T-cell (primary cell): ENCODE measurements around the gene SMYD1. TPM values are rescaled to one million over a fixed set of nuclear protein-coding genes. Genes with fewer than 3 reads are reported as not detected.

Experiments used
- ATAC-seq, 4 experiments: fragments of 200-7000 bp in 3 of 4; fragments of 150-1000 bp in 1 of 4; cut with Tn5 transposase; replicated peaks in 1 of 4; 1 replicate in 3 of 4; 2 replicates in 1 of 4; pipeline ENCODE4 v1.10.0; 2021; ENCODE audit warnings: moderate library complexity in 3 of 4, mild to moderate bottlenecking in 2 of 4, moderate number of reproducible peaks in 1 of 4
- CTCF ChIA-PET, 2 donors: fragments of 300-600 bp; sonication (Branson Sonifier 250); formaldehyde crosslinking; loops; one replicate each; lab custom pipeline; 2022; ENCODE audit warnings: antibody characterized with exemption in 2 of 2; lab: Charles Lee
- POLR2A ChIA-PET, 2 donors: fragments of 300-600 bp; sonication (Branson Sonifier 250); formaldehyde crosslinking; loops; one replicate each; lab custom pipeline; 2022; ENCODE audit warnings: antibody characterized with exemption in 2 of 2; lab: Charles Lee
- DNase-seq, 35 experiments: peaks; one replicate each; pipeline versions ENCODE4 v3.0.0 to v3.0.0-alpha.2; 2013 to 2023
- H3K27ac ChIP-seq: one replicate; pipeline ENCODE4 v1.5.1; 2013; ENCODE audit warnings: low read length
- H3K27me3 ChIP-seq, 2 experiments: replicated peaks in 1 of 2; 1 replicate in 1 of 2; 2 replicates in 1 of 2; pipeline versions ENCODE4 v1.6.1 to v1.7.0; 2013; ENCODE audit warnings: low read length in 1 of 2, mixed read lengths in 1 of 2; ENCODE audit not compliant: control insufficient read depth in 2 of 2, insufficient read depth in 2 of 2; ENCODE audit errors: extremely low read depth in 1 of 2
- H3K36me3 ChIP-seq, 2 donors: 1 replicate in 1 of 2; 2 replicates in 1 of 2; pipeline versions ENCODE4 v1.6.1 to v1.7.0; 2013; ENCODE audit warnings: low read length in 1 of 2; ENCODE audit not compliant: control insufficient read depth in 2 of 2, insufficient read depth in 1 of 2; ENCODE audit errors: extremely low read depth in 1 of 2
- H3K4me1 ChIP-seq, 2 experiments: 1 replicate in 1 of 2; 2 replicates in 1 of 2; pipeline versions ENCODE4 v1.6.1 to v1.7.0; 2013; ENCODE audit warnings: low read length in 2 of 2, mixed read lengths in 1 of 2; ENCODE audit not compliant: insufficient read depth in 2 of 2, control insufficient read depth in 1 of 2; ENCODE audit errors: extremely low read depth in 1 of 2
- H3K4me3 ChIP-seq, 2 donors: 1 replicate in 1 of 2; 2 replicates in 1 of 2; pipeline versions ENCODE4 v1.5.1 to v1.7.0; 2013; ENCODE audit warnings: mild to moderate bottlenecking in 2 of 2, low read length in 1 of 2, moderate library complexity in 1 of 2; ENCODE audit not compliant: control insufficient read depth in 1 of 2; ENCODE audit errors: extremely low read depth in 1 of 2
- H3K9me3 ChIP-seq: 2 replicates; pipeline ENCODE4 v1.7.0; 2013
- H3K27ac Mint-ChIP-seq, 2 donors: one replicate each; pipeline ENCODE4 v1.8.0; 2020 to 2021; ENCODE audit warnings: mild to moderate bottlenecking in 2 of 2, mixed read lengths in 2 of 2
- H3K27me3 Mint-ChIP-seq, 2 donors: one replicate each; pipeline ENCODE4 v1.8.0; 2021 to 2022; ENCODE audit warnings: mixed read lengths in 2 of 2
- H3K36me3 Mint-ChIP-seq: one replicate; pipeline ENCODE4 v1.8.0; 2021; ENCODE audit warnings: mixed read lengths
- H3K4me1 Mint-ChIP-seq, 3 donors: one replicate each; pipeline ENCODE4 v1.8.0; 2020 to 2022; ENCODE audit warnings: mixed read lengths in 3 of 3, mild to moderate bottlenecking in 1 of 3
- H3K4me3 Mint-ChIP-seq, 3 donors: one replicate each; pipeline ENCODE4 v1.8.0; 2020 to 2022; ENCODE audit warnings: mild to moderate bottlenecking in 3 of 3, mixed read lengths in 3 of 3, moderate library complexity in 3 of 3
- H3K9me3 Mint-ChIP-seq, 3 donors: one replicate each; pipeline ENCODE4 v1.8.0; 2020 to 2022; ENCODE audit warnings: mixed read lengths in 3 of 3
- WGBS: methylation state at CpG from one replicate; pipeline ENCODE4 v1.1.5; 2013; ENCODE audit warnings: missing lambda C conversion rate; ENCODE audit not compliant: insufficient coverage; 5-methylcytosine and 5-hydroxymethylcytosine counted together
- total RNA-seq, 35 experiments: library from RNA in 6 of 35; stranded (reverse) in 6 of 35; fragments of 120-200 nt in 1 of 35; gene quantifications; one replicate each; pipeline versions ENCODE4 v1.2.1 to v1.2.4 and lab custom pipeline; 2013 to 2026

Gene SMYD1
- total RNA-seq, 5 donors from 2014 or later (not counting 1 experiment from before 2014, with no cell fraction given): not detected

DNA sequence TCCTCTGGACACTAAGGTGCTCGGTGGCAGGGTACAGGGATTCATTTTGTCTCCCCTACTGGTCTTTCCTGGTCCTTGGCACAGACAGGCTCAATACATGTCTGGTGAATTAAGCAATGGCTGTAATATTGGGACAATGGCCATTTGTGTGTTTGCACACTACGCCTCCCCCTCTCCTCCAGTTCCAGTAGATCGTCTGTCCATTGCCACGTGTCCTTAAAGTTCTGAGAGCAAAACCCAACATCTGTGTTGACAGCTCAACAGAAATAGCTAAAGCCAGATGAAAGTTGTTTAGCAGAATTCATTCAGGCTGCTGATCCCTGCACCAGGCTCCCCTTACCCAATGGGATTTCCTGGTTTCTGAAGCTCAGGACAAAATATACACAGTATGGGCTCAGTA lies 69.2 kb downstream of the SMYD1 start:
- Mint-ChIP-seq H3K4me1 (no peaks in the 10 kb centered on the region), H3K9me3 (peaks cover under 1 to 4% (median 3%) of the 10 kb centered on the region in 3 donors), H3K27me3 (peaks cover 19 to 22% of the 10 kb centered on the region in 2 donors), H3K4me3 (no peak overlapping the region), H3K36me3 (no peaks in the 10 kb centered on the region), H3K27ac (no peak overlapping the region)
- H3K4me3 ChIP-seq: no peak overlapping the region
- no peak overlapping the region for H3K27ac ChIP-seq
- H3K36me3 ChIP-seq: no peaks in the 10 kb centered on the region
- ATAC-seq: no peak
- no peak for DNase-seq
- H3K4me1 ChIP-seq: no peaks in the 10 kb centered on the region
- peaks cover under 1% of the 10 kb centered on the region for H3K9me3 ChIP-seq
- 39% methylated on average over 3 of the region's 4 CpGs for WGBS
- CTCF ChIA-PET: no interaction called here
- H3K27me3 ChIP-seq: peaks cover 0 to 5% of the 10 kb centered on the region in 2 experiments
- POLR2A ChIA-PET: interaction anchor here in 1 of 2 donors (0.6 kb wide), 1 partner anchor 137 kb away, joined by 3 read pairs; no protein-coding TSS in a partner anchor

DNA sequence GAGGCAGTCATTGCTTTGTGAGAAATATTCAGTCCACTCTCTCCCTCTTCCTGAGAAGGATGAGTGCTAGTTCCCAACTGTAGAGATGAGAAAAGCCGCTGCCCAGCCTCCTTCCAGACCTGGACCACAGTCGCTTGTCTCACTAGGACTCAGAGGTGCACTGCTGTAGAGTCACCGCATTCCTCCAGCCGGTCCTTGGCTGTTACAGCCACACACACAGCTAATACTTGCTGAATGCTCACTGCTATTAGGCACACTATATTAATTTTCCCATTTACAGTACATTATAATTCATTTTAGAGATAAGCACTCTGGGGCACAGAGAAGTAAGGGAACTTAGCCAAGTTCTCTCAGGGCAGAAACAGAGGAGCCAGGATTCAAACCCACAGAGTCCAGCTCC lies 70.2 kb downstream of the SMYD1 start:
- Histone ChIP-seq H3K27me3 (peaks cover 0 to 4% of the 10 kb centered on the region in 2 experiments), H3K9me3 (peaks cover 4% of the 10 kb centered on the region), H3K36me3 (no peaks in the 10 kb centered on the region), H3K4me1 (no peaks in the 10 kb centered on the region), H3K4me3 (no peak overlapping the region), H3K27ac (no peak overlapping the region)
- Mint-ChIP-seq H3K36me3 (no peaks in the 10 kb centered on the region), H3K27me3 (peaks cover 23 to 25% of the 10 kb centered on the region in 2 donors), H3K27ac (no peak overlapping the region), H3K4me3 (no peak overlapping the region), H3K4me1 (no peaks in the 10 kb centered on the region), H3K9me3 (peaks cover 3 to 7% (median 5%) of the 10 kb centered on the region in 3 donors)
- POLR2A ChIA-PET: no interaction called here
- WGBS: 94% methylated on average over 3 of the region's 4 CpGs
- ATAC-seq (no peak), DNase-seq (no peak)
- CTCF ChIA-PET: no interaction called here

DNA sequence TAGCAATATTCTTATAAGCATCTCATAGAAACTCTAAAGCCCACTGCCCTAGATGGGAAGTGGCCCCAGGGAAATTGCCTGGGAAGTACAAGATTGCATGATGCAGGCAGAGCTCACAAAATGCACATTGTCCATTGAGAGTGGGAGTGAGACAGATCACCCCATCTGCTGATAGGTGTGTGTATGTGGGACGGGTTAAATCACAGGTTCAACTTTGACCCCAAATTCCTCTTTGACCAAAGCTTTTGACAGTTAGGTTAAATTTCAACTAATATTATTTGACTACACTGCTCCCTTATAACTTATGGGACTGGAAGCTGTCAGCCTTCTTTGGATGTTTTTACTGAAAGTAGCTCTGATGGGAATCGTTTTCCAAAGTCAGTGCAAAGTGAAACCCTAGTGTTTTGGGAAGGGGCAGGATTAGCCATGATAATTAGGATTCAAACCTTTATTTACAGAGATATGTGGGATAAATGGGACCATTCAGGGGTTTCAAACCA lies 71.6 kb downstream of the SMYD1 start:
- H3K27ac Mint-ChIP-seq: no peak overlapping the region
- ChIA-PET CTCF (no interaction called here), POLR2A (no interaction called here)
- H3K4me1 Mint-ChIP-seq: no peaks in the 10 kb centered on the region
- H3K36me3 Mint-ChIP-seq: no peaks in the 10 kb centered on the region
- H3K4me3 Mint-ChIP-seq: no peak overlapping the region
- Histone ChIP-seq H3K4me1 (no peaks in the 10 kb centered on the region), H3K27ac (no peak overlapping the region), H3K9me3 (peaks cover 4% of the 10 kb centered on the region), H3K36me3 (no peaks in the 10 kb centered on the region), H3K27me3 (peaks cover 0 to 4% of the 10 kb centered on the region in 2 experiments), H3K4me3 (no peak overlapping the region)
- H3K27me3 Mint-ChIP-seq: peaks cover 32 to 34% of the 10 kb centered on the region in 2 donors
- DNase-seq: no peak
- ATAC-seq: no peak
- peaks cover 3 to 7% (median 5%) of the 10 kb centered on the region in 3 donors for H3K9me3 Mint-ChIP-seq
- WGBS: 60% methylated on average over 1 of the region's 2 CpGs

DNA sequence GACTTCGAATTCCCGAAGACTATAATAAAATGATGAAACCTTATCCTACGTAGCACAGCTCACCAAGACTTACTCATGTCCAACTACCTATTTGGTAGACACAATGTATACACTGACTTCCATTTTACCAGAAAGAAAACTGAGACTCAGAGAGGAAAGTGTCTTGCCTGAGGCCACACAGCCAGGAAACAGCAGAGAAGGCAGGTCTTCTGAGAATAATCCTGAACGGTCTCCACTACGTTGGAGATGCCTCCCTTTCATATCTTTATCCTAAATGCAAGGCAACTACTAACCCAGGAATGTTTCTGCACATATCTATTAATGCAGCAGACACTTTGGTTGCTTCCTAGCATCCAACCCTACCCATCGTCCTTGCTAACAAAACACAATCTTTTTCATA lies 72.2 kb downstream of the SMYD1 start:
- CTCF ChIA-PET: no interaction called here
- no peak for DNase-seq
- Mint-ChIP-seq H3K9me3 (peaks cover 3 to 7% (median 5%) of the 10 kb centered on the region in 3 donors), H3K27ac (no peak overlapping the region), H3K27me3 (peaks cover 34 to 37% of the 10 kb centered on the region in 2 donors), H3K4me3 (no peak overlapping the region), H3K36me3 (no peaks in the 10 kb centered on the region), H3K4me1 (no peaks in the 10 kb centered on the region)
- POLR2A ChIA-PET: no interaction called here
- 69% methylated on average over 4 of the region's 6 CpGs for WGBS
- H3K4me3 ChIP-seq: no peak overlapping the region
- no peaks in the 10 kb centered on the region for H3K4me1 ChIP-seq
- no peak for ATAC-seq
- H3K27ac ChIP-seq: no peak overlapping the region
- peaks cover 0 to 4% of the 10 kb centered on the region in 2 experiments for H3K27me3 ChIP-seq
- no peaks in the 10 kb centered on the region for H3K36me3 ChIP-seq
- peaks cover 4% of the 10 kb centered on the region for H3K9me3 ChIP-seq

DNA sequence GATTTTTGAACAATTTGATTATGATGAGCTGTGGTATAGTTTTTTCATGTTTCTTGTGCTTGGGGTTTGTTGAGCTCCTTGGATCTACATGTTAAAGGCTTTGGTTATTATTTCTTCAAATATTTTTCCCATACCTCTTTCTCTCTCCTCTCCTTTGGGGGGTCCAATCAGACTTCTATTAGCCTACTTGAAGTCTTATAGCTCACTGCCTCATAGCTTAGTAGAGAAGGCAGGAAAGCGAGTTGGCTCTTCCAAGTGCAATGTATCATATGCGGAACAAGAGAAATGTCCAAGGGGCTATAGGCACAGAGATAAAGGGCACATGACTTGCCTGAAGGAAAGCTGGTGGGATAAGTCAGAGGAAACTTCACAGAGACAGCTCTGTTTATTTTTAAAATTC lies 74.3 kb downstream of the SMYD1 start:
- WGBS: 100% methylated on average over 2 of the region's 2 CpGs
- ATAC-seq (no peak), DNase-seq (no peak)
- H3K4me1 ChIP-seq: no peaks in the 10 kb centered on the region
- no peak overlapping the region for H3K4me3 Mint-ChIP-seq
- no peak overlapping the region for H3K4me3 ChIP-seq
- peaks cover 5 to 8% (median 7%) of the 10 kb centered on the region in 3 donors for H3K9me3 Mint-ChIP-seq
- H3K36me3 ChIP-seq: no peaks in the 10 kb centered on the region
- no peak overlapping the region for H3K27ac Mint-ChIP-seq
- ChIA-PET POLR2A (no interaction called here), CTCF (no interaction called here)
- no peaks in the 10 kb centered on the region for H3K4me1 Mint-ChIP-seq
- H3K9me3 ChIP-seq: peaks cover 4% of the 10 kb centered on the region
- H3K36me3 Mint-ChIP-seq: no peaks in the 10 kb centered on the region
- H3K27ac ChIP-seq: no peak overlapping the region
- peaks cover 0 to 8% of the 10 kb centered on the region in 2 experiments for H3K27me3 ChIP-seq
- H3K27me3 Mint-ChIP-seq: peaks cover 34 to 41% of the 10 kb centered on the region in 2 donors

DNA sequence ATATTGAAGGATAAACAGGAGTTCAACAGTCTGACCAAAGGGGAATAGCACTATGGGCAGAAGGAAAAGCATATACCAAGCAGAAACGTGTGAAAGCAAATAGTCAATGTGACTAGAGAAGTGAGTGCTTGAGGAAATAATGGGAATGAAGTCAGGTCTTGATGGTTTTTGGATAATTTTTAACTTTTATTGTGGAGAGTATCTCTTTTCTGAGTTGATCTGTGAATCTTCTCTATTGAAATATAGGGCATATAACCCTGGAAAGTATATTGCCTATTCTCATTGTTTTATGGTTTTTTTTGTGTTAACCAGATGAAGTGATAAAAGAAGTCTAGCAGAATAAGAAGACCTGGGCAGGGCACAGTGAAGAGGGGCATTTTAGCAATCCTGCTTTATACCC lies 76.6 kb downstream of the SMYD1 start:
- POLR2A ChIA-PET: no interaction called here
- ATAC-seq: no peak
- no peak overlapping the region for H3K27ac Mint-ChIP-seq

More for the DNA sequence above, 76.6 kb downstream of the SMYD1 start:
- no peak overlapping the region for H3K27ac ChIP-seq
- peaks cover 0 to 18% of the 10 kb centered on the region in 2 experiments for H3K27me3 ChIP-seq
- peaks cover 4% of the 10 kb centered on the region for H3K9me3 ChIP-seq
- DNase-seq: no peak
- H3K36me3 Mint-ChIP-seq: peaks cover 4% of the 10 kb centered on the region
- no peaks in the 10 kb centered on the region for H3K4me1 ChIP-seq
- peaks cover 15 to 20% (median 18%) of the 10 kb centered on the region in 3 donors for H3K9me3 Mint-ChIP-seq
- H3K4me3 ChIP-seq: no peak overlapping the region
- H3K4me3 Mint-ChIP-seq: no peak overlapping the region
- no peaks in the 10 kb centered on the region for H3K4me1 Mint-ChIP-seq
- H3K36me3 ChIP-seq: no peaks in the 10 kb centered on the region
- CTCF ChIA-PET: no interaction called here
- WGBS: 75% methylated on average over 1 of the region's 1 CpG
- peaks cover 36% of the 10 kb centered on the region in 2 donors for H3K27me3 Mint-ChIP-seq
